ENCODE data around the gene WNT10A.
"Not testable (repeated sequence)": the region's sequence is repeated elsewhere in the genome, so short reads cannot be mapped to it uniquely, and the experiment has no call there.

Gene WNT10A

DNA sequence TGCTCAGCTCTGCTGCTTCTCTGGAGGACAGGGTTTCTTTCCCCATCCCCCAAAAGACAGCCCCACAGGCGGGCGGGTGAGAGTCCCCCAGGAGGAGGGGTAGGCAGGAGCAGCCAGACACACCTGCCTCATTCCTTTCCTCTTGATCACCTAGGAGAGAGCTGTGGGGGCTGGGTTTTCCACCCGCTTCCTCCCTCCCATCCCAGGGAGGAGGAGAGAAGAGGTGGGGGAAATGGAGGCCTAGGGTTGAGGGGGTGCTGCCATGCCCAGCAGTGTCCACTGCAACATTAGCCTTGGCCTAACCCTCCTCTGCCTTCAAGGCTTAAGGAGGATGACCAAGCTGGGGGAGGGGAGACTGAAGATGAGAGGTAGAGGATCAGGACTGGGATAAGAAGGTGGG, 14.7 kb downstream of the WNT10A start:
- peak; percentile 23 for DNase-seq

DNA sequence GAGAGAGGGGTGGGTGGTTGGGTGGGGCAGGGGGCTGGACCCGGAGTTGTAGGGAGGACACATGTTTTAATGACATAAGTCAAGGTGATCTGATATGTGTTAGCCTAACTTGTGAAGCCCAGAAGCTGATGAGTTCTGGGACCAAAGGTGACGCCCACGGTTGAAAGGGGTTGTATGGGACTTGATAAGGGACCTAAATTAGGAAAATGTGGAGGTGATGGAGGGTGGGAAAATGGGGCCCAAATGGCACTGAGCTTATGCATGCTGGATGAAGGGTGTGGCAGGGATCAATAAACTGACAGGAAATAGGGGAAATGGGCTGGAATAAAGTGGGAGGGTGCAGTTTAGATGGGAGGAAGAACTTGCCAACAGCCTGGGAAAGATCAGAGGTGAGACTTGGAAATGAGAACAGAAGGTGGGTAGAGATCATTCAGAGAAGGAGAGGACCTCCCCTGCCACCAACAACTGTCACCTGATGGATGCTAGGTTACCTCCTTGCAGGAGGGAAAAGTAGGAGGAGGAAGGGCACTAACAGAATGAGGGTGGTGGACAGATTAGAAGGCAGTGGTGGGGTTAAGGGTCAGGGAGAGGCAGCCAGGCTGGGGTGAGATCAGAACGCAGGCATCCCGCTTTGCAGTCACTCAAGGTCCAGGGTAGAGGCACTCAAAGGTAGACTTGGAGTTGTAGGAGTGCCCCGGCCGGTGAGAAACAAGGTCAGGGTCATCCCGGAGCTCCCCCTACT, 15.3 kb downstream of the WNT10A start:
- peak; percentile 48 for DNase-seq

DNA sequence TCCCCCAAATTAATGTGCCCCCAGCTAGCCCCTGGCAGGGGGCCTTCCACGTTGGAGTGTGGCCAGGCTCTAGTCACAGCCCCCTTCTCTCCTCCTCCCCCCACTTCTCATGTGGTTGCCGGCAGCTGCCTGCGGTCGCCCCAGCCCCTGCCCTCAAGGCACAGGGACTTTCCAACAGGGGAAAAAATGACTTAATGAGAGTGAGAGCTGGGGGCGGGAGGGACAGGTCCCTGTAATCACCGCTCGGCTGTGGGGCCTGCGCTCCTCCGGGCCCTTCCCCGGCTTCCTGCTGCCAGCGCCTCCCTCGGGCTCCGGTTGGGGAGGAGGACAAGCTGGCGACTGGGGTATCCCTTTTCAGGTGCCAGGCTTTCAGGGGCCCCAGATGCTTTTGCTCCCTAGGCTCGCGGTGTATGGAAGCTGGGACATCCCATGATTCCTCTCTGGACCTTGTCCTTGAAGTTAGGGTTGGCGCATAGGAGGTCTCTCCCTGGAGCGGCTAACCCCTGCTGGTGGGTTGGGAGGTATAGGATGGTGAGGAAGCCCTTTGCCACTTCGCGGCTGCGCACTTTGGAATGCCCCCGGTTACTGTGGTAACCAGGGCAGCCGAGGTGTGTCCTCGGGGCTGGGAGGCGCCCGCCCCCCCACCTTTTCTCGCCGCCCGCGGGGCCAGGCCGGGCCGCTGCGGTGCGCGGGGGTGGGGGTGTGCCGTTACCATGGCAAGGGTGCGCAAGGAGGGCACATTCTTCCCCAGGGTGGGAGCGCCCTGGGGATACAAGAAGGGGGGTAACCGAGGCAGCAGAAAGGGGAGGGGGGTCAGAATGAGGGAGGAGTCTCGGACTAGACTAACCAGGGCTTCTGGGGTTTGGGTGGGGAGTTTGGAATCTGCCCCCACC, 16.1 kb downstream of the WNT10A start:
- DNase-seq: peak; percentile 63

DNA sequence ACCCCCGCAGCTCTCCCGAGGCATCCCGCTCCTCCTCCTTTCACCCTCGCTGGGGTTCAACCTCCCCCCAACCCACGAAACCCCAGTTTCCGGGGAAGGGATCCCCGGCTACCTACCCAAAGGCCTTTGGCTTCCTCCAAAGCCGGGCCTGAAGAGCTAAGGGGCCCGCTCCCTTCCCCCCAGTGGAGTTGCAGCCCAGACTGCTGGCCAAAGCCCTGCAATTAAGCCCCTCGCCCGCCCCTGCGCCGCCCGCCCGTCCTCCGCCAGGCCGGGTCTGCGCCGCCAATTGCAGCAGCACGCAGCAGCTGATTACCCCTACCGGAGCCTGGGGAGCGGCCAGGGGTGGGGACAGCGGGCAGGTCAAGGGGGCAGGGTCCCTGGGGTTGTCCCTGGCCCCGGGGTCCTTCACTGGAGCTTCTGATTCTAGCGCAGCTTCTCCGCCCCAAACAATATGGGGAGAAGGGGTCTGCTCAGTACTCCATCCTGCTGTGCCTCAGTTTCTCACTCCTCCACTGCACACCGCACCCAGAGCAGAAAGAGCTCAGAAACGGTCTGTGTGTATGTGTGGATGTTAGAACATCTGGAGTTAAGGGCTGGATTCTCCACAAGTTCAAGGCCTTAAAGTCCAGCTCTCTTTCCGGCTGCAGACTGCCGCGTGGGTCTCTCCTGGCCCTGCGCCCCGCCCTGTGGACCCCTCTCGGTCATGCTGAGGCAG, 16.9 kb downstream of the WNT10A start:
- DNase-seq: no peak

DNA sequence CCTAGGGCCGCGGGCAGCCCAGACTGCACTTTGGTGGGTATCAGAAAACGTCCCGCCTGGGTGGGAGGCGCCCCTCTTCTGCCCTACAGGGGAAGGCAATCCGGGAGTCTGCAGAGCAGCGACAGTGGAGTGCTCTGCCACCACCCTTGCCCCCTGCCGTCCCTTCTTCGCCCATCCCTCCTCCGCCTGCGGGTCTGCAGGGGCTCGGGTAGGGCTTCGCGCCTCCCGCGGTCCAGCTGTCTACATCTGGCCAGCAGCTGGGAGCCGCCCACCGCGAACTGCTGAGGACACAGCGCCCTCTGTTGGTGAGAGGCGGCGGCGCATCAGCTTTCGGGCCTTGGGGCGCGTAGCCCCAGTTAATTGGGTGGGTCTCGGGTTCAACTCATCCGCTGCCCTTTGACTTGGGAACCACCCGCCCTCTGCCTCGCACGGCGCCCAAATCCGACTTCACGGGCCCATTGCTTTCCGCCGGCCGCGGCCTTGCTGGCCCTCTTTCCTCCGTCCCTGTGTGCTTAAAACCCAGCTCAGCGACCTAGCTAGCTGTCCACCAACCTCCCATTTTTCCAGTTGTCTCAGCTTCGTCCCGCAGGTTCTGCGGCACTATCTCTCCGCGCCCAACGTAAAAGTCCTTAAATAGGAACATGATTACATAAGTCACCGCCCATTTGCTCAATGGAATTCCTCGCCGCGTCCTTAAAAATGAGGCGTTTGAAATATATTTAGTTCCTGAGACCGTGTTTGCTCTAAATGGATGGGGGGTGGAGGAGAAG, 17.6 kb downstream of the WNT10A start:
- DNase-seq: no peak

DNA sequence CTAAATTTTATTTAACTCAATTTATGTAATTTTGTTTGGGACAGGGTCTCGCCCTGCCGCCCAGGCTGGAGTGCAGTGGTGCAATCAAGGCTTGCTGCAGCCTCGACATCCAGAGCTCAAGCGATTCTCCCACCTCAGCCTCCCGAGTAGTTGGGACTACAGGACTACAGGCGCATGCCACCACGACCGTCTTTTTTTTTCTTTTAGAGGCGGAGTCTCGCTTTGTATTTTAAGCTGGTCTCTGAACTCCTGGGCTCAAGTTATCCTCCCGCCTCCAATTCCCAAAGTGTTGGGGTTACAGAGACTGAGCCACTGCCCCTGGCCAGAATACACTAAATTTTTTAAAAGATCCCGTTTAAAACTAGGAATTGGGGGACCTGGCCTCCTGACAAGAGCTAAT, 18.5 kb downstream of the WNT10A start:
- no peak for DNase-seq

DNA sequence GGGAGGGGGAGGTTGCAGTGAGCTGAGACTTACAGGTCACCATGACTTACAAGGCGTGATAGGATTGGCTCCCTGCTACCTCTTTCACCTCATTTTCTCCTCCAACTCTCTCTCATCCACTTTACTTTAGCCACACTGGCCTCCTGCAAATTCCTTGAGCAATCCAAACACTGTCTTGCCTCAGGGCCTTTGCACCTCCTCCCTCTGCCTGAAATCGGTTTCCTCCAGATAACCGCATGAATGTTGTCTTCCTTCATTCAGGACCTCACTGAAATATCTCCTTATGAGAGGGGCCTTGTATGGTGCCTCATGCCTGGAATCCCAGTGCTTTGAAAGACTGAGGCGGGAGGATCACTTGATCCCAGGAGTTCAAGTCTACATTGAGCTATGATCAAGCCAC, 21.8 kb downstream of the WNT10A start:
- no peak for DNase-seq

DNA sequence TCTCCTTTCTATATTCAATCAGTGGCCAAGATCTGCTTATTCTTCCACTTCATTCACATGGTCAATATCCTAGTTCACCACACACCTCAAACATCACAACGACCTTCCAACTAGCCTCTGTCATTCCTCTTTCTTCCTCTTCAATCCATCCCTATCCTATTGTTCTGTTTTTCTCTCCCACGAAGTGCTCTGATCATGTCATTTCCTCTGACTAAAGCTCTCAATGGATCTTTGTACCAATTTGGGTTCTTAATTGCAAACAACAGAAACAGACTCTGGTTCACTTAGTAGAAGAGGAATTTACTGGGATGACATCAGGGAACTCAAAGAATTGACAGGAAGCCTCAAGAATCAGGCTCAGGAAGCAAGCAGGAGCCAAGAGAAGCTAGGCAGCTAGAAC, 23.5 kb downstream of the WNT10A start:
- DNase-seq: no peak

DNA sequence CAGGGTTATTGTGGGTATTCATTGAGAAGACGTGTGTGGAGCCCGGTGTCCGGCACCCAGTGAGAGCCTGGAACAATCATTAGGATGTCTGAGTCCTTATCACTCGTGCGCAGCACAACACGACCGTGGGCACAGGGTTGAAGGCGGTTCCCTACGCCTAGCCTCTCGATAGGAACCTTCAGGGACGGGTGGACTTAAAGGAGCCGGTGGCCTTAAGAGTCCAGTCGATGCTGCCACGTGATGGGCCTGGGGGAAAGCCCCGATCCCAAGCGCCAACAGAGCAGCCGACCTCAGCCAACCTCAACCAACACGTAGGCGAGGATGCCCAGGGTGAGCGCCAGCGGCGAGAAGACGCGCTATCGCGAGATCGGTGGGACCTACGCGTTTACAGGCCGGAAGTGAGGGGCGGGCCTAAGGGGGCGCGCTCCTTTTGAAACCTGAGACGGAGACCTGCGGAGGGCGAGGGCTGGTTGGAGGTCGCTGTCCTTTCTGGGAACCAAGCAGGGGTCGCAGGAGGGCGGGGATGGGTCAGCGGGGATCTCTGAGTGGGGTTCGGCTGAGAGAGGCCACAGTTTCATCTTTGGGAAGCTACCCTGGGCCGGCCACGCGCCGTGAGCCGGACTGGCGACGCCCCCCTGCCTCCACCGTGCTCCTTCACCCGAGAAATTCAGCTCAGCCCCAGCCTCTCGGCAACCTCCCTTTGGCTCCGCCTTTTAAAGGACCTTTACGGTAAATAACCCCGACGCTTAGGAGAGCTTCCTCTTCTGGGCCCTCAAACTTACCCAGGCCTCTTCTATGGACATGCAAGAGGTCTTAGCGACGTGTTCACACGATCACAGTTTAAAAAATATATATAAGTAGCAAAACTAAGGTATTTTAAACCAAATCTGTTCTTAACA, 28.3 kb downstream of the WNT10A start:
- DNase-seq: peak; percentile 86

DNA sequence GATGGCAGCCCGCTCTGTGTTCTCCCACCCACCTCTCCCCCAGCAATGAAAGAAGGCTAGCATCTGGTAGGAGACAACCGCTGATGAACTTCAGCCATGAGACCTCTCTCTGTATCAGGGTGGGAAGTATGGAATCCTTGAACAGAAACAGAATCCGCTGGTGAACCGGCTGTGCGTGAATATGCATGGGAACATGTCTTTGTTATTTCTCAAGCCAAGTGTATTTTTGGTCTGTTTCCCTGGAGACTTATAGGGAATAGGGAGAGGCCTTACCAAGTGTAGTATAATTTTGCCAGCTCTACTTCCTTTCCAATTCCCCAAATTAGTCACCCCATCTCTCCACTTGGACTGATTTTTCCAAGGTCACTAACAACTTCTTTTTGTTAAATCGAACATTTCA, 30.1 kb downstream of the WNT10A start:
- no peak for DNase-seq

DNA sequence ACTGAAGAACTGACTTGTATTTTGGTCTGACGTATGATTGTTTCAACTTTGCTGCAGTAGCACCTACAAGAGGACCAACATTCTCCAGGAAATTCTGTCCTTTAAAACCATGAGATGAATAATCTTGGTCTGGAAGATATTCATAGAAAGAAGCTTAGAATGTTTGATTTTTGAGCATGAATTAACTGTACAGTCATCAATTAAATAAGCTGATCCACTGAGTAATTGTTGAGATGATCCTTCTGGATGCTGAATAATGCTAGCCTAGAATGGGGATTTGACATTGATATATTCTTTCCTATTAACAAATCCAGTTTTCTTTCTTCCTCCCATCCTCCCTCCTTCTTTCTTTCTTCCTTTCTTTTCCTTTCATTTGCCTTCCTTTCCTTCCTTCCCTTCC, 39.9 kb downstream of the WNT10A start:
- DNase-seq: no peak

DNA sequence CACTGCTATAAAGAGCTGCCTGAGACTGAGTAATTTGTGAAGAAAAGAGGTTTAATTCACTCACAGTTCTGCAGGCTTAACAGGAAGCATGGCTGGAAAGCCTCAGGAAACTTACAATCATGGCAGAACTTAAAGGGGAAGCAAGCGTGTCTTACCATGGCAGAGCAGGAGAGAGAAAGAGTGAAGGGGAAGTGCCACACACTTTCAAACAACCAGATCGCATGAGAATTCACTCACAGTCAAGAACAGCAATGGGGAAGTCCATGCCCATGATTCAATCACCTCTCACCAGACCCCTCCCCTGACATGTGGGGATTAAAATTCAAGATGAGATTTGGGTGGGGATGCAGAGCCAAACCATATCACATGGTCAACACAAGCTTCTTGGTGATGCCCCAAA, 44.1 kb downstream of the WNT10A start:
- DNase-seq: no peak

DNA sequence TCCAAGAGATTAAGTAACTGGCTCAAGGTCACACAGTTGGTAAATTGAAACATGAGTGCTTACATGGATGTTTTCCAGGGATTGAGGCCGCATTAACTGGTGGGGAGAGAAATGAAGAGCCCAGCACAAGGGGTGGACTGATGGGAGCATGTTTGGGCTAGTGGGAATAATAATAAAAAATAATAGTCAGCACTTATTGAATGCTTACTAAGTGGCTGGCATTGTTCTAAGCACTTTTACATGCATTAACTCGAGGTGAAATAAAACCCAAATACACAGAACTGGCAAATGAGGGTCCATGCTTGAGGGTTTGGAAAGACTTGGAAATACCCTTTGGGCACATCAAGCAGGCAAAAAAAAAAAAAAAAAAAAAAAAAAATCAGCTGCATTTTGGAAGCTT, 44.8 kb downstream of the WNT10A start:
- DNase-seq: no peak

DNA sequence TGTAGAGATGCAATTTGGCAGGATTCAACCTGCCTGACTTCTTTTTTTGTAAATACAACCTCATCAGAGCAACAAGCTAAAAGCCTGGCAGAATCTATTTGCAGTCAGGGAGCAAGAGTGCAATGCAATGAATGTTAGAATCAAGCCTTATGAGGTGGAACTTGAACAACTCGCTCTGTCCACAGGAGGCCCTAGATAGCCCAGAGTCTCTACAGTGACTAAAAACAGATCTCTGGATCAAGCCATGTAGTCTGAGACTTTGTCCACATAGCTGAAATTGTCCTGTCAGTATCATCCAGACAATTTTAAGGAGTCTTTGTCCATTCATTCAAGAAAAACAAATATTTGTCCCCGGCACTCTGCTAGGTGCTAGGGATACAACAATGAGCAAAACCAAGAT, 46.8 kb downstream of the WNT10A start:
- DNase-seq: no peak

DNA sequence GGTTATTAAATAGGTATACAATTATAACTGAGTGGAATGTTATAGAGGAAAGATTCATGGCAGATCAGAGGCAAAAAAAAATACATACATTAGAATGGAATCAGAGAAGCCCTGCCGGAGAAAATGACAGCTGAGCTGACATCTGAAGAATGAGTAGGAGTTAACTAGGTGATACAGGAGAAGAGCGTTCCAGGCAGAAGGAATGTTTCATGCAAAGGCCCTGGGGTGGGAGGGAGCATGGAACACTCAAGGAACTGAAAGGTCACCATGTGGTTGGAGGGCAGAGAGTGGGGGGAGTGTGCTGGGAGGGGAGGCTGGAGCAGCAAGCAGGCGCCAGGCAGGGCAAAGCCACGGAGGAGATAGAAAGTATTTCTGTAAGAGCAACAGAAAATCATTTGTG, 47.2 kb downstream of the WNT10A start:
- DNase-seq: peak; percentile 14

DNA sequence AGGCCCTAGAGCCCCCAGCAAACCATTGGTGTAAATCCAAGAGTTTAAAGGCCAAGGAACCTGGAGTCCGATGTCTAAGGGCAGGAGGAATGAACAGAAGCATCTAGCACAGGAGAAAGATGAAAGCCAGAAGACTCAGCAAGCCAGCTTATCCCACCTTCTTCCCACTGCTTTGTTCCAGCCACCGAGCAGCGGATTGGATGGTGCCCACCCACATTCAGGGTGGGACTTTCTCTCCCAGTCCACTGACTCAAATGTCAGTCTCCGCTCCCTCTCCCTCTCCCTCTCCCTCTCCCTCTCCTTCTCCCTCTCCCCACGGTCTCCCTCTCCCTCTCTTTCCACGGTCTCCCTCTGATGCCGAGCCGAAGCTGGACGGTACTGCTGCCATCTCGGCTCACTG, 49.8 kb downstream of the WNT10A start:
- not testable (repeated sequence) for DNase-seq

DNA sequence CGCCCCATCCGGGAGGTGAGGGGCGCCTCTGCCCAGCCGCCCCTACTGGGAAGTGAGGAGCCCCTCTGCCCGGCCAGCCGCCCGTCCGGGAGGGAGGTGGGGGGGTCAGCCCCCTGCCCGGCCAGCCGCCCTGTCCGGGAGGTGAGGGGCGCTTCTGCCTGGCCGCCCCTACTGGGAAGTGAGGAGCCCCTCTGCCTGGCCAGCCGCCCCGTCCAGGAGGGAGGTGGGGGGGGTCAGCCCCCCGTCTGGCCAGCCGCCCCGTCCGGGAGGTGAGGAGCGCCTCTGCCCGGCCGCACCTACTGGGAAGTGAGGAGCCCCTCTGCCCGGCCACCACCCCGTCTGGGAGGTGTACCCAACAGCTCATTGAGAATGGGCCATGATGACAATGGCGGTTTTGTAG, 51.1 kb downstream of the WNT10A start:
- DNase-seq: not testable (repeated sequence)
